HepG2 (cell line): ENCODE data around the gene CRIM1. TPM values are rescaled to one million over a fixed set of nuclear protein-coding genes. Genes with fewer than 3 reads are reported as not detected.
A peak's percentile ranks its signal among the peaks of the same experiment; 100 is the strongest.

Source experiments
- HOXA9 ChIP-seq: sonication (generic); formaldehyde crosslinking; IDR thresholded peaks from 2 replicates; pipeline ENCODE4 v1.8.1; 2022; ENCODE audit warnings: missing genetic modification reagents, mild to moderate bottlenecking, moderate library complexity, borderline replicate concordance
- KDM1A ChIP-seq: IDR thresholded peaks from 2 replicates; pipeline ENCODE4 v1.6.1; 2016; ENCODE audit warnings: missing compliant biosample characterization
- KDM5A ChIP-seq: fragments of 200-600 bp; sonication (generic); IDR thresholded peaks from 2 replicates; pipeline ENCODE4 v1.7.0; 2018; ENCODE audit warnings: antibody characterized with exemption, mild to moderate bottlenecking, low read length, borderline replicate concordance
- PRMT3 ChIP-seq: sonication (generic); formaldehyde crosslinking; IDR thresholded peaks from 2 replicates; pipeline ENCODE4 v1.8.1; 2022; ENCODE audit warnings: low read depth, mild to moderate bottlenecking, moderate library complexity, missing genetic modification reagents, borderline replicate concordance
- SAP130 ChIP-seq: IDR thresholded peaks from 2 replicates; pipeline ENCODE4 v1.6.1; 2016; ENCODE audit warnings: low read depth
- SOX5 ChIP-seq: IDR thresholded peaks from 2 replicates; pipeline ENCODE4 v1.6.1; 2016; ENCODE audit warnings: borderline replicate concordance
- SRSF1 ChIP-seq: fragments of 200-400 bp; formaldehyde crosslinking; optimal IDR thresholded peaks from 2 replicates; pipeline ENCODE3; 2017; ENCODE audit warnings: mild to moderate bottlenecking, low read depth, low read length, moderate library complexity
- WIZ ChIP-seq: sonication (generic); formaldehyde crosslinking; IDR thresholded peaks from 2 replicates; pipeline ENCODE4 v1.5.1; 2020; ENCODE audit warnings: mild to moderate bottlenecking, missing genetic modification reagents
- ZMYM2 ChIP-seq: sonication (generic); formaldehyde crosslinking; IDR thresholded peaks from 2 replicates; pipeline ENCODE4 v1.8.0; 2022; ENCODE audit warnings: mild to moderate bottlenecking, missing genetic modification reagents
- ZNF570 ChIP-seq: sonication (generic); formaldehyde crosslinking; IDR thresholded peaks from 2 replicates; pipeline ENCODE4 v1.4.0; 2020; ENCODE audit warnings: mild to moderate bottlenecking, missing genetic modification reagents, borderline replicate concordance
- ZNF607 ChIP-seq: sonication (generic); formaldehyde crosslinking; IDR thresholded peaks from 2 replicates; pipeline ENCODE4 v1.5.1; 2020; ENCODE audit warnings: missing genetic modification reagents, mild to moderate bottlenecking, borderline replicate concordance
- ZNF644 ChIP-seq: IDR thresholded peaks from 2 replicates; pipeline ENCODE4 v1.6.1; 2016; ENCODE audit warnings: low read depth
- ZNF660 ChIP-seq: sonication (generic); formaldehyde crosslinking; IDR thresholded peaks from 2 replicates; pipeline ENCODE4 v1.5.1; 2020; ENCODE audit warnings: mild to moderate bottlenecking, low read depth, missing genetic modification reagents, borderline replicate concordance
- ZNF777 ChIP-seq: sonication (generic); formaldehyde crosslinking; IDR thresholded peaks from 2 replicates; pipeline ENCODE4 v1.4.0; 2020; ENCODE audit warnings: missing genetic modification reagents
- polyA plus RNA-seq, 8 experiments: library from polyadenylated mRNA; depleted of rRNA in 3 of 8; stranded (reverse) in 7 of 8; unstranded in 1 of 8; fragments of >200 nt; fragmentation: Illumina TruSeq in 4 of 8; extraction: Trizol in 4 of 8; gene quantifications; 2 replicates each; pipeline versions ENCODE4 v1.2.1 to v1.2.3, GENCODE V29; 2011 to 2016; ENCODE audit warnings: low read depth in 4 of 8, missing spikeins in 1 of 8, mixed read lengths in 1 of 8; ENCODE audit not compliant: insufficient read depth in 1 of 8
- total RNA-seq, 5 experiments: library from RNA; depleted of rRNA; stranded (reverse); fragments of >200 nt; fragmentation: Illumina TruSeq; extraction: Trizol; gene quantifications; 2 replicates each; pipeline ENCODE4 v1.2.3, GENCODE V29; 2016; ENCODE audit warnings: low read depth in 1 of 5
- TF ChIP-seq, protein P1 (sequence below): sonication (generic); formaldehyde crosslinking; IDR thresholded peaks from 2 replicates; pipeline ENCODE4 v1.5.0; 2020; ENCODE audit warnings: missing genetic modification reagents
- TF ChIP-seq, protein P2 (sequence below): sonication (generic); formaldehyde crosslinking; conservative IDR thresholded peaks from 2 replicates; pipeline ENCODE4 v1.4.0; 2020; ENCODE audit warnings: mild to moderate bottlenecking, missing genetic modification reagents, moderate library complexity
- TF ChIP-seq, protein P3 (sequence below): sonication (generic); formaldehyde crosslinking; IDR thresholded peaks from 2 replicates; pipeline ENCODE4 v1.8.1; 2023; ENCODE audit warnings: mild to moderate bottlenecking, moderate library complexity, missing genetic modification reagents
- TF ChIP-seq, protein P4 (sequence below): sonication (generic); formaldehyde crosslinking; IDR thresholded peaks from 2 replicates; pipeline ENCODE4 v1.4.0; 2020; ENCODE audit warnings: missing genetic modification reagents, borderline replicate concordance

Gene CRIM1
- total and polyA plus RNA-seq, 2 of the 13 experiments (the other 11 are each of a cell fraction or from before 2014, with no cell fraction given): 39.1 to 69.9 TPM

DNA sequence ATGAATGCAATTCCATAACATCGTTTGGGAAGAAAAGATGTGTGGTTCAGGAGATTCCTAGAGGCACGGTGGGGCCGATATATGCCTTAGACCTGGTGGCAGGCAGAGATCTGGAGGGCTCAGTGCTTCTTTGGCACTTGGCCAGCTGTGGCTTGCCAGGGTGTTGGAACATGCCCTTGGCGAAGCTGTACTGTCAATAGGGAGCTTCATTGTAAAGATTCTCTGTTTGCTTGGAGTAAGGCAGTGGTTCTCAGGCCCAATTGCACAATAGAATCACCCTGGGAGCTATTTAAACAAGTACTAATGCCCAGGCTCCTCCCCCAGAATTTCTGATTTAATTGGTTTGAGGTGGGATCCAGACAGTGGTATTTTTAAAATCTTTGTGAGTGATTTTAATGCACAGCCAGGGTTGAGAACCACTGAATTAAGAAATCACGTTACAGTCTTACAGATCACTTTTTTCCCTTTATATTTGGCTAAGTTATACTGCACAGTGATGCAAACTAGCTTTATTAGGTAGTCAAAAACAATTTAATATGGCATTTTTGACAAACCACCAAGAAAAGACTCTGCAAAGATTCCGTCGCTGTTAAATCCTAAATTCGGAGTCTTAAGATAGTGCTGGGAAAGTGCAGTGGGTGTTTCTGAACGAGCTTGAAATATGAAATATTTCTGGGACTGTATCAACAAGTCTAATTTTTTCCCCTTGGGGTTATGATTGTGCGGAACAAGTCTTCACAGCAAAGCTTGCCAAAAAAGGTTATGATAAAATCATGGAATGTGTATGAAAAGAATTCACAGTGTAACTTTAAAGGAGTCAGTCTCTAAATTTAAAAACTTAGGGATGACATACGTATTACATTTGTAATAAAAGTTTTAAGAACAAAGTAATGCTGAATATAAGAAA lies 78.0 kb downstream of the CRIM1 start (continued):
- TF ChIP-seq, protein P1, sequence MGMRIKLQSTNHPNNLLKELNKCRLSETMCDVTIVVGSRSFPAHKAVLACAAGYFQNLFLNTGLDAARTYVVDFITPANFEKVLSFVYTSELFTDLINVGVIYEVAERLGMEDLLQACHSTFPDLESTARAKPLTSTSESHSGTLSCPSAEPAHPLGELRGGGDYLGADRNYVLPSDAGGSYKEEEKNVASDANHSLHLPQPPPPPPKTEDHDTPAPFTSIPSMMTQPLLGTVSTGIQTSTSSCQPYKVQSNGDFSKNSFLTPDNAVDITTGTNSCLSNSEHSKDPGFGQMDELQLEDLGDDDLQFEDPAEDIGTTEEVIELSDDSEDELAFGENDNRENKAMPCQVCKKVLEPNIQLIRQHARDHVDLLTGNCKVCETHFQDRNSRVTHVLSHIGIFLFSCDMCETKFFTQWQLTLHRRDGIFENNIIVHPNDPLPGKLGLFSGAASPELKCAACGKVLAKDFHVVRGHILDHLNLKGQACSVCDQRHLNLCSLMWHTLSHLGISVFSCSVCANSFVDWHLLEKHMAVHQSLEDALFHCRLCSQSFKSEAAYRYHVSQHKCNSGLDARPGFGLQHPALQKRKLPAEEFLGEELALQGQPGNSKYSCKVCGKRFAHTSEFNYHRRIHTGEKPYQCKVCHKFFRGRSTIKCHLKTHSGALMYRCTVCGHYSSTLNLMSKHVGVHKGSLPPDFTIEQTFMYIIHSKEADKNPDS (CRISPR knock-in tag): 0 out of 2 replicates have a peak, but pooled peaks have one; percentile 50
- no peak for TF ChIP-seq ZNF570
- 0 out of 2 replicates have a peak, but pooled peaks have one; percentile 20 for TF ChIP-seq ZMYM2 (CRISPR knock-in tag)
- no peak for TF ChIP-seq KDM5A
- no peak for TF ChIP-seq PRMT3 (CRISPR knock-in tag)
- TF ChIP-seq SOX5 (CRISPR knock-in tag): peak; percentile 74
- TF ChIP-seq ZNF607: no peak
- no peak for TF ChIP-seq HOXA9 (CRISPR knock-in tag)
- TF ChIP-seq, protein P2, sequence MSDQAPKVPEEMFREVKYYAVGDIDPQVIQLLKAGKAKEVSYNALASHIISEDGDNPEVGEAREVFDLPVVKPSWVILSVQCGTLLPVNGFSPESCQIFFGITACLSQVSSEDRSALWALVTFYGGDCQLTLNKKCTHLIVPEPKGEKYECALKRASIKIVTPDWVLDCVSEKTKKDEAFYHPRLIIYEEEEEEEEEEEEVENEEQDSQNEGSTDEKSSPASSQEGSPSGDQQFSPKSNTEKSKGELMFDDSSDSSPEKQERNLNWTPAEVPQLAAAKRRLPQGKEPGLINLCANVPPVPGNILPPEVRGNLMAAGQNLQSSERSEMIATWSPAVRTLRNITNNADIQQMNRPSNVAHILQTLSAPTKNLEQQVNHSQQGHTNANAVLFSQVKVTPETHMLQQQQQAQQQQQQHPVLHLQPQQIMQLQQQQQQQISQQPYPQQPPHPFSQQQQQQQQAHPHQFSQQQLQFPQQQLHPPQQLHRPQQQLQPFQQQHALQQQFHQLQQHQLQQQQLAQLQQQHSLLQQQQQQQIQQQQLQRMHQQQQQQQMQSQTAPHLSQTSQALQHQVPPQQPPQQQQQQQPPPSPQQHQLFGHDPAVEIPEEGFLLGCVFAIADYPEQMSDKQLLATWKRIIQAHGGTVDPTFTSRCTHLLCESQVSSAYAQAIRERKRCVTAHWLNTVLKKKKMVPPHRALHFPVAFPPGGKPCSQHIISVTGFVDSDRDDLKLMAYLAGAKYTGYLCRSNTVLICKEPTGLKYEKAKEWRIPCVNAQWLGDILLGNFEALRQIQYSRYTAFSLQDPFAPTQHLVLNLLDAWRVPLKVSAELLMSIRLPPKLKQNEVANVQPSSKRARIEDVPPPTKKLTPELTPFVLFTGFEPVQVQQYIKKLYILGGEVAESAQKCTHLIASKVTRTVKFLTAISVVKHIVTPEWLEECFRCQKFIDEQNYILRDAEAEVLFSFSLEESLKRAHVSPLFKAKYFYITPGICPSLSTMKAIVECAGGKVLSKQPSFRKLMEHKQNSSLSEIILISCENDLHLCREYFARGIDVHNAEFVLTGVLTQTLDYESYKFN: peak; percentile 82
- TF ChIP-seq, protein P3, sequence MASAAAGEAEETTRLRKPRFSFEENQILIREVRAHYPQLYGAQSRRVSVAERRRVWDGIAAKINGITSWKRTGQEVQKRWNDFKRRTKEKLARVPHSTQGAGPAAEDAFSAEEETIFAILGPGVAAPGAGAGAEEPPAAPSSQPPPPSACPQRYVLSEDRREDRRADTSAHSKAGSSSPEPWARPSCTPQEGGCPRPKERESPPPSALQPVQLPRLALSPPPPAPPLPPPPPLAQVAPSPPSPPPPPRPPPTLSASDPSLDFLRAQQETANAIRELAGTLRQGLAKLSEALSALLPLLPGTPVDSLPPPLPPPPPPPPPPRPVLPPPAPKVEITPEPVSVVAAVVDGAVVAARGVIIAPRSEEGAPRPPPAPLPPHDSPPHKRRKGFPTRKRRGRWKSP: peak; percentile 71; the same call in 1 of the 2 replicates
- TF ChIP-seq KDM1A (CRISPR knock-in tag): no peak
- TF ChIP-seq ZNF660 (CRISPR knock-in tag): no peak
- TF ChIP-seq, protein P4, sequence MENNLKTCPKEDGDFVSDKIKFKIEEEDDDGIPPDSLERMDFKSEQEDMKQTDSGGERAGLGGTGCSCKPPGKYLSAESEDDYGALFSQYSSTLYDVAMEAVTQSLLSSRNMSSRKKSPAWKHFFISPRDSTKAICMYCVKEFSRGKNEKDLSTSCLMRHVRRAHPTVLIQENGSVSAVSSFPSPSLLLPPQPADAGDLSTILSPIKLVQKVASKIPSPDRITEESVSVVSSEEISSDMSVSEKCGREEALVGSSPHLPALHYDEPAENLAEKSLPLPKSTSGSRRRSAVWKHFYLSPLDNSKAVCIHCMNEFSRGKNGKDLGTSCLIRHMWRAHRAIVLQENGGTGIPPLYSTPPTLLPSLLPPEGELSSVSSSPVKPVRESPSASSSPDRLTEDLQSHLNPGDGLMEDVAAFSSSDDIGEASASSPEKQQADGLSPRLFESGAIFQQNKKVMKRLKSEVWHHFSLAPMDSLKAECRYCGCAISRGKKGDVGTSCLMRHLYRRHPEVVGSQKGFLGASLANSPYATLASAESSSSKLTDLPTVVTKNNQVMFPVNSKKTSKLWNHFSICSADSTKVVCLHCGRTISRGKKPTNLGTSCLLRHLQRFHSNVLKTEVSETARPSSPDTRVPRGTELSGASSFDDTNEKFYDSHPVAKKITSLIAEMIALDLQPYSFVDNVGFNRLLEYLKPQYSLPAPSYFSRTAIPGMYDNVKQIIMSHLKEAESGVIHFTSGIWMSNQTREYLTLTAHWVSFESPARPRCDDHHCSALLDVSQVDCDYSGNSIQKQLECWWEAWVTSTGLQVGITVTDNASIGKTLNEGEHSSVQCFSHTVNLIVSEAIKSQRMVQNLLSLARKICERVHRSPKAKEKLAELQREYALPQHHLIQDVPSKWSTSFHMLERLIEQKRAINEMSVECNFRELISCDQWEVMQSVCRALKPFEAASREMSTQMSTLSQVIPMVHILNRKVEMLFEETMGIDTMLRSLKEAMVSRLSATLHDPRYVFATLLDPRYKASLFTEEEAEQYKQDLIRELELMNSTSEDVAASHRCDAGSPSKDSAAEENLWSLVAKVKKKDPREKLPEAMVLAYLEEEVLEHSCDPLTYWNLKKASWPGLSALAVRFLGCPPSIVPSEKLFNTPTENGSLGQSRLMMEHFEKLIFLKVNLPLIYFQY (CRISPR knock-in tag): no peak
- TF ChIP-seq WIZ (CRISPR knock-in tag): no peak
- no peak for TF ChIP-seq ZNF777 (CRISPR knock-in tag)
- TF ChIP-seq ZNF644 (CRISPR knock-in tag): peak; percentile 85
- TF ChIP-seq SAP130 (CRISPR knock-in tag): peak; percentile 70
- TF ChIP-seq SRSF1: no peak
